DOHH2 (cell line): ENCODE results near the gene BST2.

Experiments
- EZH2phosphoT487 ChIP-seq: fragments of 200-600 bp; sonication (generic); IDR thresholded peaks from 2 replicates; pipeline ENCODE4 v1.6.1; 2017; ENCODE audit warnings: borderline replicate concordance, mild to moderate bottlenecking, antibody characterized with exemption, low read length, moderate library complexity, mixed read lengths
- TF ChIP-seq, protein P1 (sequence below): fragments of 200-600 bp; sonication (generic); IDR thresholded peaks from one replicate; pipeline ENCODE4 v1.5.1; 2014; ENCODE audit warnings: antibody characterized with exemption, mild to moderate bottlenecking, low read depth, low read length; ENCODE audit not compliant: poor library complexity, severe bottlenecking

DNA sequence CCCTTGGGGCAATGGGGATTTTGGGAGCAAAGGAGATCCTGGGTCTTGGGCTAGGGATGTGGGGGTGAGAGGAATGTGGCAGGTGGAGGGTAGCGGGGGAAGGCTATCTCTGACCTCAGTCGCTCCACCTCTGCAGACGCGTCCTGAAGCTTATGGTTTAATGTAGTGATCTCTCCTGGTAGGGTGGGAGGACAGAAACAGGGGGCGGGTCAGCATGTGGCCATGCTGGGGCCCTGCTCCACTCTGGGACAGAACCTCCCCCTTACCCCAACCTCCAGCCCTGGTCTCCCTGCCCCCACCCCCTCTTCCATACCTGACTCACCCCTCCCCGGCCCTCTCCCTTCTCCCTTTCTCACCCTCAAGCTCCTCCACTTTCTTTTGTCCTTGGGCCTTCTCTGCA is 1.4 kb downstream of the BST2 start:
- TF ChIP-seq, protein P1, sequence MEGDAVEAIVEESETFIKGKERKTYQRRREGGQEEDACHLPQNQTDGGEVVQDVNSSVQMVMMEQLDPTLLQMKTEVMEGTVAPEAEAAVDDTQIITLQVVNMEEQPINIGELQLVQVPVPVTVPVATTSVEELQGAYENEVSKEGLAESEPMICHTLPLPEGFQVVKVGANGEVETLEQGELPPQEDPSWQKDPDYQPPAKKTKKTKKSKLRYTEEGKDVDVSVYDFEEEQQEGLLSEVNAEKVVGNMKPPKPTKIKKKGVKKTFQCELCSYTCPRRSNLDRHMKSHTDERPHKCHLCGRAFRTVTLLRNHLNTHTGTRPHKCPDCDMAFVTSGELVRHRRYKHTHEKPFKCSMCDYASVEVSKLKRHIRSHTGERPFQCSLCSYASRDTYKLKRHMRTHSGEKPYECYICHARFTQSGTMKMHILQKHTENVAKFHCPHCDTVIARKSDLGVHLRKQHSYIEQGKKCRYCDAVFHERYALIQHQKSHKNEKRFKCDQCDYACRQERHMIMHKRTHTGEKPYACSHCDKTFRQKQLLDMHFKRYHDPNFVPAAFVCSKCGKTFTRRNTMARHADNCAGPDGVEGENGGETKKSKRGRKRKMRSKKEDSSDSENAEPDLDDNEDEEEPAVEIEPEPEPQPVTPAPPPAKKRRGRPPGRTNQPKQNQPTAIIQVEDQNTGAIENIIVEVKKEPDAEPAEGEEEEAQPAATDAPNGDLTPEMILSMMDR: no peak
- no peak for TF ChIP-seq EZH2phosphoT487
